Activated CD8-positive, alpha-beta memory T cell treated with anti-CD3 and anti-CD28 coated beads, Interleukin-2, amount 10 ng/mL, durations not matched to agents 7 days and 5 days (primary cell): ENCODE measurements around the gene RAB3B. TPM values are rescaled to one million over a fixed set of nuclear protein-coding genes. Genes with fewer than 3 reads are reported as not detected.
"Not testable (repeated sequence)": the region's sequence is repeated elsewhere in the genome, so short reads cannot be mapped to it uniquely, and the experiment has no call there.

Experiments
- ATAC-seq: fragments of 150-1000 bp; cut with Tn5 transposase; one replicate; pipeline ENCODE4 v1.10.0; 2021; ENCODE audit warnings: moderate library complexity
- CTCF ChIA-PET: fragments of 350-600 bp; sonication (Branson Sonifier 250); formaldehyde crosslinking; loops from one replicate; lab custom pipeline; 2021; ENCODE audit warnings: antibody characterized with exemption; lab: Charles Lee
- DNase-seq: peaks from one replicate; pipeline ENCODE4 v3.0.0-alpha.2; 2020
- H3K27ac Mint-ChIP-seq: one replicate; pipeline ENCODE4 v1.8.0; 2021; ENCODE audit warnings: mild to moderate bottlenecking, mixed read lengths
- H3K27me3 Mint-ChIP-seq: one replicate; pipeline ENCODE4 v1.8.0; 2021; ENCODE audit warnings: mixed read lengths
- H3K36me3 Mint-ChIP-seq: one replicate; pipeline ENCODE4 v1.8.0; 2021; ENCODE audit warnings: mild to moderate bottlenecking, mixed read lengths
- H3K4me1 Mint-ChIP-seq: one replicate; pipeline ENCODE4 v1.8.0; 2021; ENCODE audit warnings: mixed read lengths
- H3K4me3 Mint-ChIP-seq: one replicate; pipeline ENCODE4 v1.8.0; 2021; ENCODE audit warnings: mild to moderate bottlenecking, moderate library complexity, mixed read lengths
- H3K9me3 Mint-ChIP-seq: one replicate; pipeline ENCODE4 v1.8.0; 2022; ENCODE audit warnings: low read depth, mixed read lengths
- total RNA-seq, 2 experiments: library from RNA; stranded (reverse); gene quantifications; one replicate each; pipeline ENCODE4 v1.2.3, GENCODE V29; 2021

Gene RAB3B
- total RNA-seq, 2 experiments from 2014 or later: 0.05 TPM; not detected in 1

DNA sequence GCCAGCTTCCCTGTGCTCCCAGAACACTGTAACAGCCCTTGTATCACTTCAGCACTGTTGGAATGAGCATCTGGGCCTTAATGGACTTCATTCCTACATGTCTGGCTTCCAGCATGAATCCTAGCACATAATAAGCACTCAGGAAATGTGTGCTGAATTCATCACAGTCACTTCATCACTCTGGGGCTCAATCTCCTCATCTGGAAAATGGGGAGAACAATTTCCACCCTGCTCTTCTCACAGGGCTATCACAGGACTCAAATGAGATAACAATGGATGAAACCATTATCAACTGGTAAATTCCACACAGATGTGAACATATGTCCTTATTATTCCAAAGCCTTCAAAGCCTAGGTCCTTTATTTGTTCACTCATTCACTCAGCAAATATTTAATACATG, 12.4 kb downstream of the RAB3B start:
- peaks cover 7% of the 10 kb centered on the region for H3K4me1 Mint-ChIP-seq
- H3K9me3 Mint-ChIP-seq: no peaks in the 10 kb centered on the region
- H3K27me3 Mint-ChIP-seq: peaks cover 6% of the 10 kb centered on the region
- no peaks in the 10 kb centered on the region for H3K36me3 Mint-ChIP-seq
- H3K27ac Mint-ChIP-seq: no peak overlapping the region
- DNase-seq (no peak), ATAC-seq (no peak)
- no peak overlapping the region for H3K4me3 Mint-ChIP-seq
- CTCF ChIA-PET: interaction anchor here (0.5 kb wide), 1 partner anchor 964 kb away, joined by 5 read pairs; no protein-coding TSS in a partner anchor

DNA sequence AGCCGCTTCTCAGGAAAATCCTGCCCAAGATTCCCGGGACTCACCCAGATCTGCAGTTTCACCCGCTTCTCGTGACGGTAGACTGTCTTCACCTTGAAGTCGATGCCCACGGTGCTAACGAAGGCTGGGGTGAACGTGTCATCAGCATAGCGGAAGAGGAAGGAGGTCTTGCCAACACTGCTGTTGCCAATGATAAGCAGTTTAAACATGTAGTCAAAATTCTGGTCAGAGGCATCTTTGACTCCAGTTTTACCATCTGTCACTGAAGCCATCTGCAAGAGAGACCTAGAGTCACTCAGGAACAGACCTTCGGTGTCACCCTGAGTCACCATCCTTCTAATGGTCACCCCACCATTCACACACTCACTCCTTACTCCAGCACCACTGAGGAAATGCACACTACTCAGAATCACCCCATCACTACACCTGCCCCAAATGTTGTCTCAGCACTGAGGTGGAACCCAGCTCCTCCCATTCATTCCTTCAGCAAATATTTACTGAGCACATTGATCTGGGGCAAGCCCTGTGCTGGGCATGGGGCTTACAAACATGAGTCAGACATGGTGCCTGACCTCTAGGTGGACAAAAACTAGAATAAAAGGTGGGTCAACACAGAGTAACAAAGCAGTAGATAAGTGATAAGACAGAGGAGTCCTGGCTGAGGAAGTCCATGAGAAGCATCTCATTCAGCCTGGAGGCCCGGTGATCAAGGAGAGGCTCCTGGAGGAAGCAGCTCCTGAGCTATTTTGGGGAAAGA, 13.5 kb downstream of the RAB3B start:
- H3K4me1 Mint-ChIP-seq: peaks cover 7% of the 10 kb centered on the region
- ATAC-seq (no peak), DNase-seq (no peak)
- H3K27ac Mint-ChIP-seq: no peak overlapping the region
- no peak overlapping the region for H3K4me3 Mint-ChIP-seq
- H3K36me3 Mint-ChIP-seq: no peaks in the 10 kb centered on the region
- H3K27me3 Mint-ChIP-seq: peaks cover 6% of the 10 kb centered on the region
- CTCF ChIA-PET: no interaction called here
- no peaks in the 10 kb centered on the region for H3K9me3 Mint-ChIP-seq

DNA sequence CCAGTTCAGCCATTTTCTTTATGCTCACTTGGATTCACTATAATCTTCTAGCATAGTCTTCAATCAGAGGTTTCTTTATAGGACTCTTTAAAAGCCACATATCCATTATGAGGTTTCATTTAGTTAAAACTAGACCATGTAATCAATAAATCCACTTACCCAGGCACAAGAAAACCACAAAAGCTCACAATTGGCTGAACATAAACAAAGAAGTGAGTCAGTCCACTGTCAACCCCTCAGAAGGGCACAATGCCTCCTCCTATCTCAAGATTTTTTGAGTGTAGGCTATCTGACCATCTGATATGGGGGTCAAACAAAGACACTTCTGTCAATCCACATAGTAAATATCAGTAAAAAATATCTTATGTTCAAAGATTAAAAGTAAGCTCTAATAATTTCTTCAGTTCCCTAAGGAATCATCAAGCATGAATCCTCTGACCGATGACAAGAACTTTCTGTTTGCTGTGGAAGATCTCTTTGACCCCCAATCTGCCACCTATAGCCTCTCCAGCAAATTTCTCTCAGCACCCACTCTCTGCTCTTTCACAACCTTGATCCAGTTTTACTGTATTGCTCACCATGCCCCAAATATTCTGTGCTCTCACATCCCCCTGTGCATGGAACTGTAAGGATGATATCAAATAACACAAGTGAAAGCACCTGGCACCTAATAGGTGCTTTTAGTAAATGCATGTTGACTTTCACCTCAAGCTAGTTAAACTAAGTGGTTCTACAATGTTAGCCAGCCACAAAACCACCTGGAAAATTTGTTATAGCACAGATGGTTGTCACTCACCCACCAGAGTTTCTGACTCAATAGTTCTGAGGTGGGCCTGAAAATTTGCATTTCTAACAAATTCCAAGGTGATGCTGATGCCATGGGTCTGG, 16.7 kb downstream of the RAB3B start:
- no peak overlapping the region for H3K4me3 Mint-ChIP-seq

DNA sequence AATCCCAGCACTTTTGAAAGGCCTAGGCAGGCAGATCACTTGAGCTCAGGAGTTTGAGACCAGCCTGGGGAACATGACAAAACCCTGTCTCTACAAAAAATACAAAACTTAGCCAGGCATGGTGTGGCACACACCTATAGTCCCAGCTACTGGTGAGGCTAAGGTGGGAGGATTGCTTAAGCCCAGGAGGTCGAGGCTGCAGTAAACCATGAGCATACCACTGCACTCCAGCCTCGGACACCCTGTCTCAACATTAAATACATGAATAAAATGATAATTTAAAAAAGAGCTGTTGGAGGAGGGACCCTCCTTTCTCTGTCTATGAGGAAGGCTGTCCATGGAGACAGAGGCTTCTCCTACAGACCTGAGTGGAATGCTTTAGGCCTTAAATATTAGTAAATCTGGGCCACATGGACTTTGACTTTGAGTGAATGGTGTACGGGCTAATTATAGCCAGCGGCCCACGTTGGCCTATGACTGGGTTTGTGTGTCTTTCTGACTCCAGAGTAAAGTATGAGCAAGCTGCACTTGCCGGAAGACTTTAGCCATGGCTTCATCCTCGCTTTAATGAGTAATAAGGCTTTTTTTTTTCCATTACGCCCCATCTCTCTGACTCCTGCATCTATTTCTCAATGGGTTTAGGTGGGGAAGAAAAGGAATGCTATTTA, 21.3 kb downstream of the RAB3B start:
- Mint-ChIP-seq H3K4me1 (peaks cover 7% of the 10 kb centered on the region), H3K9me3 (no peaks in the 10 kb centered on the region), H3K4me3 (no peak overlapping the region), H3K36me3 (no peaks in the 10 kb centered on the region), H3K27ac (no peak overlapping the region), H3K27me3 (peaks cover 2% of the 10 kb centered on the region)
- CTCF ChIA-PET: no interaction called here
- DNase-seq: no peak
- ATAC-seq: no peak

More for the DNA sequence above, 16.7 kb downstream of the RAB3B start:
- Mint-ChIP-seq H3K27ac (peak overlapping the region; percentile 24), H3K36me3 (no peaks in the 10 kb centered on the region), H3K27me3 (peaks cover 6% of the 10 kb centered on the region), H3K9me3 (no peaks in the 10 kb centered on the region), H3K4me1 (peaks cover 7% of the 10 kb centered on the region)
- CTCF ChIA-PET: no interaction called here
- ATAC-seq (no peak), DNase-seq (no peak)

DNA sequence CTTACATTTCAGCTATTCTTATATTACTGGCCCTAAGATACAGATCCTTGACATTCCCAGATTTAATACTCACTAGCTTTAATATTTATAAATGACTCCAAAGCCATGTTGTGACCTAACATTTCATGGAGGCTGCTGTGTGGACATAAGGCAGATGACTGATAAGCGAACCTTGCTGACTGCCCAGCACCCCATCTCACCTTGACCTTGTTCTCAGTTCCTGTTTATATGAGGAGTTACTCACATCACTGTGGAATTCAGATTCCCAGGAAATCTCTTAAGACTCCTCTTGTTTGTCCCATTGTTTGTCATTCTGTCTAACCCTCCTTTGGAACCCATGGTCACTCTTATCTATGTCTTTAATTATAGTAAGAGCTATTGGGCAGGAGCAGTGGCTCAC, 21.9 kb downstream of the RAB3B start:
- H3K36me3 Mint-ChIP-seq: no peaks in the 10 kb centered on the region
- CTCF ChIA-PET: no interaction called here
- no peak for ATAC-seq

DNA sequence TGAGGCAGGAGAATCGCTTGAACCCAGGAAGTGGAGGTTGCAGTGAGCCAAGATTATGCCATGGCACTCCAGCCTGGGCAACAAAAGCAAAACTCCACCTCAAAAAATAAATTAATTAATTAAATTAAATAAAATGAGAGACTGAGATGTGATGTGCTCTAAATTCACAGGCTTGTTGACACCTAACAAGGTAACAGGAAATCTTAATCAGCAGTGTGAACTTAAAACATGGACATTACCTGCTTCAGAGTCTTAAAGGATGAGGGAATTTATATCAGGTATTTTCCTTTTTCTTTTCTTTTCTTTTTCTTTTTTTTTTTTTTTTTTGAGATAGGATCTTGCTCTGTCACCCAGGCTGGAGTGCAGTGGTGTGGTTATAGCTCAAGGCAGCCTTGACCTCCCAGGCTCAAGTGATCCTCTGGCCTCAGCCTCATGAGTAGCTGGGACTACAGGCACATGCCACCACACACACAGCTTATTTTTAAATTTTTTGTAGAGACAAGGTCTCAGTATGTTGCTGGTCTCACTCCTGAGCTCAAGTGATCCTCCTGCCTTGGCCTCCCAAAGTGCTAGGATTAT, 23.2 kb downstream of the RAB3B start:
- H3K27ac Mint-ChIP-seq, ATAC-seq, H3K36me3 Mint-ChIP-seq, H3K27me3 Mint-ChIP-seq, CTCF ChIA-PET, H3K9me3 Mint-ChIP-seq, DNase-seq, H3K4me3 Mint-ChIP-seq, H3K4me1 Mint-ChIP-seq: not testable (repeated sequence)

More for the DNA sequence above, 21.9 kb downstream of the RAB3B start:
- Mint-ChIP-seq H3K4me3 (no peak overlapping the region), H3K9me3 (no peaks in the 10 kb centered on the region), H3K27me3 (no peaks in the 10 kb centered on the region), H3K27ac (no peak overlapping the region), H3K4me1 (peaks cover 5% of the 10 kb centered on the region)
- no peak for DNase-seq

DNA sequence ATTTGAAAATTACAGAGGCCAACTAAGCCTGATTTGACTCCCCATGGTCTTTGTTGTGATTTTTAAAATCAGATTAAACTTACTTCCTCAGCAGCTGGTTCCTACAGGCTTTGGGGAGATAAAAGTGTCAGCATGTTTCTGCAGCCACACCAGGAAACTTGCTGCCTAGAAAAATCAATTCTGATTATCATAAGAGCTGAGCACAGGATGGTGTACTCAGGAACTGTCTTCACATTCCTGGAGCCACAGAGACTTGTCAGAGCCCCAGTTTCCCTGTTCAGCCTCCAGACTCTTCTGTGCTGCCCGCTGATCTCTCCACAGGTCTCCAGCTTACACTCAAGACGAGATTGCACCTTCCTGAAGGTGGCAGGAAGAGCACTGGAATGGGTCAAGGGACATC, 23.9 kb downstream of the RAB3B start:
- Mint-ChIP-seq H3K27ac (no peak overlapping the region), H3K36me3 (no peaks in the 10 kb centered on the region), H3K4me3 (no peak overlapping the region), H3K9me3 (no peaks in the 10 kb centered on the region), H3K27me3 (no peaks in the 10 kb centered on the region), H3K4me1 (no peaks in the 10 kb centered on the region)
- ATAC-seq: no peak
- DNase-seq: no peak
- CTCF ChIA-PET: no interaction called here

DNA sequence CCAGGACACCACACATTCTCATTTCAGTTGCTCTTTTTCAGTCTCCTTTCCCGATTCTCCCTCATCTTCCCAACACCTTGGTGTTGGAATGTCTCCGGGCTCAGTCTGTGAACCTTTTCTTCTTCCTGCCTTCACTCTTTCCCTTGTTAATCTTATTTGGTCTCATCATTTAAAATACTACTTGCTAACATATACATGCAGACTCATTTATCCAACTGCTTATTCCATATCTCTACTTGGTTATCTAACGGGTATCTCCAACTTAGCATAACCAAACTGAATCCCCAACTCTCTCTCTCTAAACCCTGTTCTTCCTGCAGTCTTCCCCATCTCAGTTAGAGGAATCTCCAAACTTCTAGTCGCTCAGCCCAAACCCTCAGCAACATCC, 26.2 kb downstream of the RAB3B start:
- Mint-ChIP-seq H3K36me3 (no peaks in the 10 kb centered on the region), H3K9me3 (no peaks in the 10 kb centered on the region), H3K27ac (no peak overlapping the region), H3K27me3 (peaks cover 7% of the 10 kb centered on the region), H3K4me3 (no peak overlapping the region), H3K4me1 (no peaks in the 10 kb centered on the region)
- CTCF ChIA-PET: no interaction called here
- ATAC-seq: no peak
- no peak for DNase-seq

DNA sequence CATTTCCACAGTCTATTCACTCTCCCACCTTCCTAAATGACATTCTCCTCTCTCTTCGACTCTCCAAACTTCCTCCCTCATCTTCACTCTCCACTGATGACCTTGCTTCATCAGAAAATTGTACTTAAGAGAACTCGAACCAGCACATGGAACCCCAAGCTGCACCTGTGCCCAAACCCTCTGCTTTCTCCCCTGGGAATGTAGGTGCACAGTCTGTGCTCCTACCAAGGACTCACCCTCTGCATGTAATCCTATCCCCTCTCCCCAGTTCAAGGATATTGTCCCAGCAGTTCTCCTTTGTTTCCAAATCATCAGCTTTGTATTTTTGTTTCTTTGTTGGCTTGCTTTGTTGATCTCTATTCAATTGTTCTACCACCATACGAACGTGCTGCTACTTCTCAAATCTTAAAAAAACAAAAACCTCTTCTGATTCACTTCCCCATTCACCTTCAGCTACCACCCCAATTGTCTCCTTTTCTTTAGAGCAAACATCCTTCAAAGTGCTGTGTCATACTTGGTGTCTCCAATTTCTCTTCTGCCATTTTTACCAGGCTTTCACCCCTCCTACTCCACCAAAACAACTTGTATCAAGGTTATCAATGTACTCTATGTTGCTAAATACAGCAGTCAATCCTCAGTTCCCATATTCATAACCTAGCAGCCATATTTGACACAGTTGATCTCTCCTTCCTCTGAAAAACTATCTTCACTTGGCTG, 26.8 kb downstream of the RAB3B start:
- Mint-ChIP-seq H3K36me3 (no peaks in the 10 kb centered on the region), H3K27ac (no peak overlapping the region), H3K9me3 (no peaks in the 10 kb centered on the region), H3K4me1 (no peaks in the 10 kb centered on the region), H3K4me3 (no peak overlapping the region), H3K27me3 (peaks cover 7% of the 10 kb centered on the region)
- CTCF ChIA-PET: no interaction called here
- ATAC-seq (no peak), DNase-seq (no peak)

DNA sequence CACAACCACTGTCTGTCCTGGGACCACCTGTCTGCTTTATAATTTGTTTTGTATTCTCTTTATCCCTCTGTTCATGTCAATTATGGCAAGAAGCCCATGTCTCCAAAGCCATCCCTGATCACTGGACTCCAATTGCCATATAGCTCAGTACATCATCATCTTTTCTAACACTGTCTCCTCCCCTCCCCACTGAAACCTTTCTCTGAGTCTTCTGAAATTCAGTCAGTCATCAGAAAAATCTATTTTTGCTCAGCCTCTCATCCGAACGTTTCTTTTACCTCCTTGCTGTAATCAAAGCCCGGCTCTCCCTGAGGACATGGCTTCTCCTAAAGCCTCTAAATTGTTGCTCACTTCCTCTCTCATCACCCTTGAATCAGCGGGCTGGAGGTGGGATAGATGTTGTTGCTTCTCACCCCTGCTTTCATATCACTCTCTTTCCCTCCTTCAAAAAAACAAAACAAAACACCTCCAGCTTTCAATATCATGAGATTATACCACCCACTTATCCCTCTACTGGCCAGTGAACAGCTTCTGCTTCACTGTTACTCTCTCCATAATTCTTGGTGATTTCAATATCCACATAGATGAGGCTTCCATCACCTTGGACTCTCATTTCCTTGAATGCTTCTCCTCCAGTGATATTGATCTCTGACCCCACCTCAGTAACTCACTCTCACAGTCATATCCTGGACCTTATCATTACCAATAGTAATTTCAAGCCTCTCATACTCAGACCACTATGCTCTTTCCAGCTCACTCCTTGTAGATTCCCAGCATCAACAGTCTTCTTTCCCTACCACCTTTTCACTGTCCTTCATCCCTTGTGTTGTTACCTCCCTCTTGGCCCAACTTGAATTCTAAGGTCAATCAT, 27.8 kb downstream of the RAB3B start:
- CTCF ChIA-PET: no interaction called here

DNA sequence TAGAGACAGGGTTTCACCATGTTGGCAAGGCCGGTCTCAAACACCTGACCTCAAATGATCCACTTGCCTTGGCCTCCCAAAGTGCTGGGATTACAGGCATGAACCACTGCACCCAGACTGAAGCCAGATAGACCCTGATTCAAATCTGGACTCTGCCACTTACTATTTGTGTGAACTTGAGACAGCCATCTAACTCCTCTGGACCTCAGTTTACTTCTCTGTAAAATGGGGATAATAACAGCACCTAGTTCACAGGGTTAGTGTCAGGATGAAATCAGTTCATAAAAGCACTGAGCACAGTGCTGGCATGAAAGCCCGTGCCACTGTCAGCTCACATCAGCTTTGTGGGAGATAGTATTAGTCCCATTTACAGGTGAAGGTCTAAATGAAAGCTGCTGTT, 28.5 kb downstream of the RAB3B start:
- H3K36me3 Mint-ChIP-seq: no peaks in the 10 kb centered on the region
- ATAC-seq (no peak), DNase-seq (no peak)
- H3K27me3 Mint-ChIP-seq: peaks cover 7% of the 10 kb centered on the region
- no peak overlapping the region for H3K27ac Mint-ChIP-seq
- H3K4me3 Mint-ChIP-seq: no peak overlapping the region
- no peaks in the 10 kb centered on the region for H3K9me3 Mint-ChIP-seq
- CTCF ChIA-PET: no interaction called here
- no peaks in the 10 kb centered on the region for H3K4me1 Mint-ChIP-seq

More for the DNA sequence above, 27.8 kb downstream of the RAB3B start:
- H3K4me3 Mint-ChIP-seq: no peak overlapping the region
- no peaks in the 10 kb centered on the region for H3K9me3 Mint-ChIP-seq
- no peaks in the 10 kb centered on the region for H3K4me1 Mint-ChIP-seq
- no peak for DNase-seq
- H3K36me3 Mint-ChIP-seq: no peaks in the 10 kb centered on the region
- ATAC-seq: no peak
- peaks cover 7% of the 10 kb centered on the region for H3K27me3 Mint-ChIP-seq
- H3K27ac Mint-ChIP-seq: no peak overlapping the region

DNA sequence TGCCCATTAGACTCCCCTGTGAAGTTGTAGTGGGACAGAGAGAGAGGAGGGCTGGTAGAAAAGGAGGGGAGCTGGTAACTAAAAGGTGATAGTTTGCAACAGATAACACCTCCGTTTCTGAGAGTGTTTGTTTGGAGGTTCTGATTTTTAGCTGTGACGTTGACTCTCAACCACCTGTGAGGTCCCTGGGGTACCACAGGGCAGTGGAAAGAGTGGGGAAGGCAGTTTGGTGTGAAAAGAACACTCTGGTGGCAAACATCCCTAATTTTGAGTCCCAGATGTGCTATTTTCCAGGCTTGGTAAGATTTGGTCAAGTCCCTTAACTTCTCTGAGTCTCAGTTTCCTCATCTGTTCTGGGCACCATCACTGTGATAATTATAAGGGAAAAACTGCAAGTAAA, 29.3 kb downstream of the RAB3B start:
- H3K9me3 Mint-ChIP-seq: no peaks in the 10 kb centered on the region
- no peak overlapping the region for H3K27ac Mint-ChIP-seq
- H3K27me3 Mint-ChIP-seq: peaks cover 7% of the 10 kb centered on the region
- H3K4me3 Mint-ChIP-seq: no peak overlapping the region
- H3K36me3 Mint-ChIP-seq: no peaks in the 10 kb centered on the region
- ATAC-seq (no peak), DNase-seq (no peak)
- peaks cover 4% of the 10 kb centered on the region for H3K4me1 Mint-ChIP-seq
- CTCF ChIA-PET: no interaction called here
